ENCODE results near the gene RPL35A.
A peak's percentile ranks its signal among the peaks of the same experiment; 100 is the strongest.
"Not testable (repeated sequence)": the region's sequence is repeated elsewhere in the genome, so short reads cannot be mapped to it uniquely, and the experiment has no call there.

The RPL35A gene
- 694 to 825 reads per million in 2 donors for total RNA-seq

DNA sequence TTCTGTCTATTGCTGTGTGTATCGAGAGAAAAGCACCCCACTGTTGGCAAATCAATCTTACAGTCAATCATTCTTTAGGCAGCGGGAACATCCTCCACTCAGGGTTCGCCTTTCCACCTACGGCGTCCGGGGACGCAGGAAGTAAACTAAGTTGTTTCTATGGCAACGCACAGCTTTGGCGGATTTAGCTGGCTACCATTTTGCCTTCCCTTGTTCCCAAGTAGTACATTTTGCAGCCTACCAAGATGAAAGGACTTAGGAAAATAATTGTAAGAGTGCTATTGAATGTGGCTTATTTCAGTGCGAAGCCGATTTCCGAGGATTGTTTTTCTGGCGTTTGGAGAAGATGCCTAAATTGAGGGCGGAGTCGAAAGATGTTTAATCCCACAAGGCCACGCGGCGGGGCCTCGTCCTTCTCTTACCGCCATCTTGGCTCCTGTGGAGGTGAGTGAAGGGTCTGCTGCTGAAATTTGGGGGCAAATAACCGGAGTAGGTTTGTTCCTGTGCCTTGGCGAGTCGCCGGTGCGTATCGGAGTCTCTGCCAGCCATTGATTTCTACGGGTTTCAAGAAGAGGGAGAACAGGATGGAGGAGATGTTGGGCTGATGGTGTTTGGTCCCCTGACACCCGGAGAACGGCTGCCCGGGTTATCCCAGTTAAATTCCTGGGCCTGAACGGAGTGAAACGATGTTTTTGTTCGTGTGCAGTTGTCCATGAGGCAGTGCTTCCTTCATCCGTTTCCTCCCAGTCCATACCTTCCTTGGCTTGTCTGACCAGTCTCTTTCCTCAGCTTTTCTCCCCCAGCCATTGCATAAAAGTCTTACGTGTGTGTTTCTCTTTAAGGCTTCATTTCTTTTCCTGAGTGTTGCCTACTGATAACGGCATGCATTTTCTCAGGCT, at the start of gene RPL35A:
TSS of gene RPL35A (plus strand) at position 413 of the 899 bp plus-strand sequence. CDS start 778 bp downstream, outside the sequence.
- peak; percentile 73 for DNase-seq

- no peak for DNase-seq
These were observed 48.4 kb upstream of the RPL35A start for GRCh38 chr3:197901626-197902025.

DNA sequence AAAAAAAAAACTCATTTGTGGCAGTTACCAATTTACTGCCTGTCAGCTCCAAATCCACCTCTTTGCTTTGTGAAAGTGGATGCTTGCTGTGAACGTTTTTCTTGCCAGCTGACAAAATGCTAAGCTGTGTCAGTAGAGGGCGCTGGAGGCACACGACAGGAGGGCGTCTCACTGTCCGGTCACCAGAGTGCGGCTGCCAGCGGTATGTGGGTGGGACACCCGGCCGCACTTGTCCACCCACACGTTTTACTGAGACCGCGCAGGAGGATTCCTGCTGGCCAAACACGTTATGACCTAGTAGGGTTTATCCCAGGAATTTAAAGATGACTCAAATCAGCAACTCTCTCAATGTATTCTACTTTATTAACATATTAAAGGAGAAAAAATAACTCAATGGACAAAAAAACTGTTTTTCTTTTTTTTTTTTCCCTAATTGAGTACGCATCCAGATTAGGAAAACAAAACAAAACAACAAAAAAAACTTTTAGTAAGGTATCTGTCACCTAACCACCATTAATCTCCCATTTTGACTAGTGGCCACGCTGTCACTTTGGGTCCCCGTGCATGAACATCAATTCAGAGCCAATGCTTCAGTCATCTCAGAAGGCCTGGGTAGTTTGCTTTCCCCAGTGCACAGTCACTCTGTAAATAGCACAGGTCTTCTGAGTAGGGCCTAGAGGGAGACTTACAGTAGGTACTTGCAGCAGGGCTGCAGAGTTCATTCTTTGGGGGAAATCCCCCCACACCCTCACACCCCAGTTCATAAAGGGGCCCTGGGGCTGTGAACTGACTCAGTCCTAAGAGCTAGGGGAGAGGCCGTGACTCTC, 43.8 kb upstream of the RPL35A start:
- peak; percentile 67 for DNase-seq

DNA sequence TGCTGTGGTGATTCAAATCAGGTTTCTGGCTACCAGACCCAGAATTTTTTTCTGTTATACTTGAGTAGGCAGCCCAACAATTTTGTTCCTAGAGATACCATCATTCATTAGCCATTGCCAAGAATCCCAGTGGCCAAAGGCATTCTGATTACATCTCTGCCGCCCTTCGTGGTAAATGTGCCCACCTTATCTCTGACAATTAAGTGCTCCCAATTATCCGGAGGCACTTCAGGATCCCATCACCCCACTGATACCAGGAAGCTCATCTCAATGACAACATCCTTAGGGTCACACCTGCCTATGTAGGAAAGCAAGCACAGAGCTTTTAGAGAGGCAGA, 43.2 kb upstream of the RPL35A start:
- no peak for DNase-seq

DNA sequence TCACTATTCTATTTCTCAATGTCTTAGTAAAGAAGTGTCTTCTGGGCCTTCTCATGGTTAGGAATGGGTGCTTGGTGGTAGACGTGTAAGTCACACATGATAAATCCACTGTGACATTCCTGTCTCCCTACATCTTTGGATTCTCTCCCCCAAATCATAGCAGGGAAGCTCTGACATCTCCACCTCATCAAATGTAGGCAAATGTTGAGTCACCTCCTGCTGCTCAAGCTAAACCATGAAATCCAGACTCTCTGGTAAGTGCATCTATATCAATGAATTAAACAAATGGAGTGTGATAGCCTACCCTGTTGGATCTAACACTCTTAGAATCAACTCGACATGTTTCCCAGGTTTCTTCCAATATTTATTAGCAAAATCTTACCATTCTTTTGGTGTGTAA, 42.8 kb upstream of the RPL35A start:
- no peak for DNase-seq

GRCh38 chr3:197908550-197908949, 41.4 kb upstream of the RPL35A start:
- not testable (repeated sequence) for DNase-seq

GRCh38 chr3:197908957-197909701, 40.9 kb upstream of the RPL35A start:
- no peak for DNase-seq

DNA sequence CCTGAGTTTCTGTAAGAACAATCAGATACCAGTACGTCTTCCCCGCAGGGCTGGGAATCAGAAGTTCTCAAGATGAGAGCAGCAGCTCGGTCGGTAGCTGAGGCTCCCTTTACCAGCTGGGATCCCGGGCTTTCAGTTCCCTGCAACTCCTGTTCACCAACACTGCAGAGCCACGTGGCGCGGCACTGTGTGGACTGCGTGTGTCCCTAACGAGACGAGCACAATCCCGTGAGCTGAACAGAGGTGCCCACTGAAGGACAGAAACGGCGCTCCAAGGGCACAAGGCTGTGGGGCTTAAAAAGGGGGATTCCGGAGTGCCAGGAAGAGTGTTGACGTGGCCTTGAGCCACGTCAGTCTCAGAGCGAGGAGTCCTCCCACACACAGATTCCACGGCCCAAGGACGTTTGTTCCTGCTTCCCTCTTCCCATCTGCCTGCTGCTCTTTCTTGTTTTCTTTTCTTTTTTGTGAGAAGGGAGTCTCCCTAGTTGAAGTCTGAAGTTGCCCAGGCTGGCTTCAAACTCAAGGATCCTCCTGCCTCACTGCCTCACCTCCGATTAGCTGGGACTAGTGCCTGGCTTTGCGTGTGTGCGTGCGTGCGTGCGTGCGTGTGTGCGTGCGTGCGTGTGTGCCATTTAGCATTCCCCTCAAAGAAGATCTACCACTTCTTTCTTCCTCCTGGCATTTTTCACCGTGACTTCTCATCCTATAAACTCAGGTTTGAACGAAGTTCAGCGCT, 37.1 kb upstream of the RPL35A start:
- DNase-seq: no peak

- DNase-seq: no peak
These were observed 36.2 kb upstream of the RPL35A start for GRCh38 chr3:197913641-197914380.

DNA sequence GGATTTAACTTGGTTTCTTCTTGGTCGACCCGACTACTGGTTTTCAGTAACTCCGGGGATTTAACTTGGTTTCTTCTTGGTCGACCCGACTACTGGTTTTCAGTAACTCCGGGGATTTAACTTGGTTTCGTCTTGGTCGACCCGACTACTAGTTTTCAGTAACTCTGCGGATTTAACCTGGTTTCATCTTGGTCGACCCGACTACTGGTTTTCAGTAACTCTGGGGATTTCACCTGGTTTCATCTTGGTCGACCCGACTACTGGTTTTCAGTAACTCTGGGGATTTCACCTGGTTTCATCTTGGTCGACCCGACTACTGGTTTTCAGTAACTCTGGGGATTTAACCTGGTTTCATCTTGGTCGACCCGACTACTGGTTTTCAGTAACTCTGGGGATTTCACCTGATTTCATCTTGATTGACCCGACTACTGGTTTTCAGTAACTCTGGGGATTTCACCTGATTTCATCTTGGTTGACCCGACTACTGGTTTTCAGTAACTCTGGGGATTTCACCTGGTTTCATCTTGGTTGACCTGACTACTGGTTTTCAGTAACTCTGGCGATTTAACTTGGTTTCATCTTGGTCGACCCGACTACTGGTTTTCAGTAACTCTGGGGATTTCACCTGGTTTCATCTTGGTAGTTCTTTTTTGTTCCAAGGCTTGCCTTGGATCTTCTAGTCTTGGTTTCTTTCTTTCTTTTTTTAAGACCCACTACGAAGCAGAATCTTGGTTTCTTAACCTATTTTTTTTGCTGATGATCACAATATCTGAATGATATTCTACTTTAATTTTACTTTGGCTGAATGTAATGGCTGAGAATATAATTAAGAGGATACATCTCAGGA, 28.3 kb upstream of the RPL35A start:
- not testable (repeated sequence) for DNase-seq

- no peak for DNase-seq
These were observed 23.6 kb upstream of the RPL35A start for GRCh38 chr3:197926418-197926817.

DNA sequence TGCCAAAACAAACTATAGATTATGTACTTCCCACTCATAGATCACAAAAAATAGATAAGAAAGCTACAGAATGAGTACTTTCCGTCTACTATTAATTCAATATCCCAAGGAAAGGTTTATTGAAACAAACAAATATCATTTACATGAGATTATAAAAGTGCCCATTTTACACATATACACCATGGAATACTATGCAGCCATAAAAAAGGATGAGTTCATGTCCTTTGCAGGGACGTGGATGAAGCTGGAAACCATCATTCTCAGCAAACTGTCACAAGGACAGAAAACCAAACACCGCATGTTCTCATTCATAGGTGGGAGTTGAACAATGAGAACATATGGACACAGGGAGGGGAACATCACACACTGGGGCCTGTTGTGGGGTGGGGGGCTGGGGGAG, 22.4 kb upstream of the RPL35A start:
- DNase-seq: not testable (repeated sequence)

- DNase-seq: no peak
These were observed 13.1 kb upstream of the RPL35A start for GRCh38 chr3:197936819-197937384.

- no peak for DNase-seq
These were observed 9.1 kb upstream of the RPL35A start for GRCh38 chr3:197940745-197941384.

GRCh38 chr3:197942956-197943556, 6.9 kb upstream of the RPL35A start:
- DNase-seq: no peak

DNA sequence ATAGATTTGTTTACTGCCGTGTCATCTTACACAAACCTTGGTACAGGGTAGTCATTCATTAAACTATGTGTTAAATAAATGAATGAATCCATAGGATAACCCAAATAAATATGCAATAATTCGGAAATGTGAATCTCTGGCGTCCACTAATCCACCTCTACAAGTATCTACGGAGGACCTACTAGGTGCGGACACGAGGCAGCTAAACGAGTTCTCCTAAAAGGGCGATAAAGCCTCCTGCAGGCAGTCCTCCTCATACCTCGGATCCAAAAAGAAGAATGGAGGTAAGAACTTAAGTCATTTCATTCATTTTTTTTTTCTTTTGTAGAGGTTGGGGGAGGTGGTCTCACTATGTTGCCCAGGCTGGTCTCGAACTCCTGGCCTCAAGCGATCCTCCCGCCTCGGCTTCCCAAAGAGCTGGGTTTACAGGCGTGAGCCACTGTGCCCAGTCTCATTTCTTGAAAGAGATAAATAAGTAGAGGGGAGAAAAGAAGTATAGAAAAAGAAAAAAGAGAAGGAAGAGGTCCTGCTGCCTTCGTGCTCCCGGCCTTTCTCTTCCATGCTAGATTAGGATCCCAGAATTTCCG, 706 bp upstream of the RPL35A start:
- DNase-seq: no peak

- no peak for DNase-seq
These were observed 679 bp downstream of the RPL35A start for GRCh38 chr3:197950677-197951061.

DNA sequence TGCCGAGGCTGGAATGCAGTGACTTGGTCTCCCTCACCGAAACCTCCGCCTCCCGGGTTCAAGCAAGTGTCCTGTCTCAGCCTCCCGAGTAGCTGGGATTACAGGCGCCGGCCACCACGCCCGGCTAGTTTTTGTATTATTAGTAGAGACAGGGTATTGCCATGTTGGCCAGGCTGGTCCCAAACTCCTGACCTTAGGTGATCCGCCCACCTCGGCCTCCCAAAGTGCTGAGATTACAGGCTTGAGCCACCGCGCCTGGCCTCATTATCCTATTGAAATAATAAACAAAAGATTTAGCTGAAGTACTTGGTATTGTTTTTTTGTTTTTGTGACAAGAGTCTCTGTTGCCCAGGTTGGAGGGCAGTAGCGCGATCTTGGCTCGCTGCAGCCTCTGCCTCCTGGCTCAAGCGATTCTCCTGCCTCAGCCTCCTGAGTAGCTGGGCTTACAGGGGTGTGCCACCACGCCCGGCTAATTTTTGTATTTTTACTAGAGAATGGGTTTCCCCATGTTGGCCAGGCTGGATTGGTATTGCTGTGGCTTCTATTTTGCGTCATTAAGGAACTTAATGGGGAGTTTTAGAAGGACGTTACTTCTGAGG, 1.5 kb downstream of the RPL35A start:
- no peak for DNase-seq

Measured in T-helper 9 cell (primary cell).